Measurements from ENCODE around the gene TECPR1.

DNA sequence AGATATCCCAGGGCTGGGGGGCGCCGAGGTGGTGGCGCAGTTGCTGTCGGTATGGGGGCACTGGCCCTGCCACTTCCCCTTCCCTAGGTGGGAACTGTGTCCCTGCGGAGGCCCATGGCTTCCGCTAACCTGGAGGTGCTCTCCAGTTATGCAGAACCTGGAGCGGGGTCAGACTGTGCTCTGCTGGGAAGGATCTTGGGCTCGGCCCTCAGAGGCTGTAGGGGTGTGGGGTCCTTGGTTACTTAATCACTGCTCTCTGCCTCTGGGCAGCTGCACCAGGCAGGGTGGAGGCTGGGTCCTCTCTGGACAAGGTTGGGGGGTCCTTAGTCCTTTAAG lies 31.8 kb upstream of the TECPR1 start:
- TF ChIP-seq, protein P1, sequence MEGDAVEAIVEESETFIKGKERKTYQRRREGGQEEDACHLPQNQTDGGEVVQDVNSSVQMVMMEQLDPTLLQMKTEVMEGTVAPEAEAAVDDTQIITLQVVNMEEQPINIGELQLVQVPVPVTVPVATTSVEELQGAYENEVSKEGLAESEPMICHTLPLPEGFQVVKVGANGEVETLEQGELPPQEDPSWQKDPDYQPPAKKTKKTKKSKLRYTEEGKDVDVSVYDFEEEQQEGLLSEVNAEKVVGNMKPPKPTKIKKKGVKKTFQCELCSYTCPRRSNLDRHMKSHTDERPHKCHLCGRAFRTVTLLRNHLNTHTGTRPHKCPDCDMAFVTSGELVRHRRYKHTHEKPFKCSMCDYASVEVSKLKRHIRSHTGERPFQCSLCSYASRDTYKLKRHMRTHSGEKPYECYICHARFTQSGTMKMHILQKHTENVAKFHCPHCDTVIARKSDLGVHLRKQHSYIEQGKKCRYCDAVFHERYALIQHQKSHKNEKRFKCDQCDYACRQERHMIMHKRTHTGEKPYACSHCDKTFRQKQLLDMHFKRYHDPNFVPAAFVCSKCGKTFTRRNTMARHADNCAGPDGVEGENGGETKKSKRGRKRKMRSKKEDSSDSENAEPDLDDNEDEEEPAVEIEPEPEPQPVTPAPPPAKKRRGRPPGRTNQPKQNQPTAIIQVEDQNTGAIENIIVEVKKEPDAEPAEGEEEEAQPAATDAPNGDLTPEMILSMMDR (IDR thresholded peaks at IDR 0.05) = no peak
- TF ChIP-seq EZH2 (IDR thresholded peaks at IDR 0.05) = no peak

Measured in neural progenitor cell (in vitro differentiated cells).